A673 (cell line): ENCODE measurements around the gene CCDC40.

Experiments
- CTCF ChIP-seq: fragments of 300-800, 200-600 bp; sonication (generic); conservative IDR thresholded peaks from 2 replicates; pipeline ENCODE4 v1.5.1; 2017; ENCODE audit warnings: low read depth, mild to moderate bottlenecking, antibody characterized with exemption, low read length, moderate library complexity, mixed read lengths
- EZH2 ChIP-seq: fragments of 200-600 bp; sonication (generic); IDR thresholded peaks from 2 replicates; pipeline ENCODE4 v1.6.1; 2017; ENCODE audit warnings: borderline replicate concordance, low read depth, mild to moderate bottlenecking, mixed read lengths, antibody characterized with exemption, low read length; ENCODE audit not compliant: poor library complexity, severe bottlenecking

GRCh38 chr17:80025796-80026195 lies 10.6 kb upstream of the CCDC40 start:
- no peak for TF ChIP-seq CTCF
- TF ChIP-seq EZH2, result no peak
